Loucy (cell line): Measurements from ENCODE around the gene PREX1.
"Not testable (repeated sequence)": the region's sequence is repeated elsewhere in the genome, so short reads cannot be mapped to it uniquely, and the experiment has no call there.

Experiments
- H2AFZ ChIP-seq: fragments of 200-600 bp; sonication (generic); 2 replicates; pipeline ENCODE4 v1.6.0; 2016; ENCODE audit warnings: antibody characterized with exemption, mild to moderate bottlenecking, low read length, moderate library complexity
- H3F3A ChIP-seq: fragments of 200-600 bp; 2 replicates; pipeline ENCODE4 v1.6.0; 2016; ENCODE audit warnings: antibody characterized with exemption, low read depth, mild to moderate bottlenecking
- H3K27me3 ChIP-seq: fragments of 200-600 bp; sonication (generic); 2 replicates; pipeline ENCODE4 v1.6.1; 2014; ENCODE audit warnings: low read length, mild to moderate bottlenecking; ENCODE audit not compliant: insufficient read depth, poor library complexity, severe bottlenecking
- H3K36me3 ChIP-seq: fragments of 200-600 bp; sonication (generic); 2 replicates; pipeline ENCODE4 v1.6.1; 2016; ENCODE audit warnings: low read length; ENCODE audit not compliant: insufficient read depth
- H3K4me1 ChIP-seq: fragments of 200-600 bp; sonication (generic); 2 replicates; pipeline ENCODE4 v1.5.1; 2014; ENCODE audit warnings: low read length, mild to moderate bottlenecking; ENCODE audit not compliant: insufficient read depth, poor library complexity, severe bottlenecking
- H3K4me2 ChIP-seq: fragments of 200-600 bp; sonication (generic); 2 replicates; pipeline ENCODE4 v1.6.0; 2014; ENCODE audit warnings: antibody characterized with exemption, low read length, low read depth, mild to moderate bottlenecking; ENCODE audit not compliant: poor library complexity, severe bottlenecking
- H3K4me3 ChIP-seq: fragments of 200-600 bp; sonication (generic); 2 replicates; pipeline ENCODE4 v1.5.1; 2014; ENCODE audit warnings: low read length, mild to moderate bottlenecking, mixed read lengths; ENCODE audit not compliant: poor library complexity, severe bottlenecking
- H3K79me2 ChIP-seq: fragments of 200-600 bp; sonication (generic); 2 replicates; pipeline ENCODE4 v1.6.1; 2014; ENCODE audit warnings: low read length; ENCODE audit not compliant: insufficient read depth
- H3K9ac ChIP-seq: fragments of 200-600 bp; sonication (generic); 2 replicates; pipeline ENCODE4 v1.6.0; 2014; ENCODE audit warnings: mild to moderate bottlenecking, low read depth, low read length, moderate library complexity; ENCODE audit not compliant: poor library complexity, severe bottlenecking
- H3K9me2 ChIP-seq: fragments of 200-600 bp; sonication (generic); replicated peaks from 2 replicates; pipeline ENCODE4 v1.6.1; 2016; ENCODE audit warnings: low read depth, low read length, mixed read lengths
- H3K9me3 ChIP-seq: fragments of 200-600 bp; sonication (generic); 2 replicates; pipeline ENCODE4 v1.6.1; 2014; ENCODE audit warnings: mild to moderate bottlenecking, antibody characterized with exemption, low read length, low read depth; ENCODE audit not compliant: insufficient read depth
- H4K20me1 ChIP-seq: fragments of 200-600 bp; sonication (generic); 2 replicates; pipeline ENCODE4 v1.6.0; 2014; ENCODE audit warnings: antibody characterized with exemption, low read length, mild to moderate bottlenecking; ENCODE audit not compliant: insufficient read depth, poor library complexity, severe bottlenecking
- EZH2phosphoT487 ChIP-seq: fragments of 200-600 bp; IDR thresholded peaks from 2 replicates; pipeline ENCODE4 v1.6.1; 2018; ENCODE audit warnings: antibody characterized with exemption, mild to moderate bottlenecking, moderate library complexity, borderline replicate concordance
- TF ChIP-seq, protein P1 (sequence below): fragments of 200-600 bp; sonication (generic); conservative IDR thresholded peaks from 2 replicates; pipeline ENCODE4 v1.5.1; 2014; ENCODE audit warnings: mild to moderate bottlenecking, antibody characterized with exemption, low read length

The PREX1 gene

DNA sequence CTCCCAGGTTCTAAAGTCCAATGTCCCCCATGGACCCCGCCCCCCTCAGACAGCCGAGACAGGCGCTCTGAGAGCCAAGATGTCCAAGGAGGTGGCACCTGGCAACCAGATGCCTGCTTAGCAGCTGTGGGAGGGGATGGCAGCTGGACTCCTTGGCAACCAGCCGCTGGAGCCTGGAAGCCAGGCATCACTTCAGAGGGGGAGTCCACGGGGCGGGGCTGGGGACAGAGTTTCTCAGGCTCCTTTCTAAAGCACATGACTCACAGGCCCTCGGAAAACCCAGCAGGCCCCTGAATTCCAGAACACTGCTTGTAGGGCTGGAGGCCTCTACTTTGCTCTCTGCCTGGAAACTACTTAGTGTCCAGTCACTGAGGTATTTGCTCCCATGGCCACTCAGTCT is 51.5 kb downstream of the PREX1 start:
- no peak for TF ChIP-seq EZH2phosphoT487
- TF ChIP-seq, protein P1, sequence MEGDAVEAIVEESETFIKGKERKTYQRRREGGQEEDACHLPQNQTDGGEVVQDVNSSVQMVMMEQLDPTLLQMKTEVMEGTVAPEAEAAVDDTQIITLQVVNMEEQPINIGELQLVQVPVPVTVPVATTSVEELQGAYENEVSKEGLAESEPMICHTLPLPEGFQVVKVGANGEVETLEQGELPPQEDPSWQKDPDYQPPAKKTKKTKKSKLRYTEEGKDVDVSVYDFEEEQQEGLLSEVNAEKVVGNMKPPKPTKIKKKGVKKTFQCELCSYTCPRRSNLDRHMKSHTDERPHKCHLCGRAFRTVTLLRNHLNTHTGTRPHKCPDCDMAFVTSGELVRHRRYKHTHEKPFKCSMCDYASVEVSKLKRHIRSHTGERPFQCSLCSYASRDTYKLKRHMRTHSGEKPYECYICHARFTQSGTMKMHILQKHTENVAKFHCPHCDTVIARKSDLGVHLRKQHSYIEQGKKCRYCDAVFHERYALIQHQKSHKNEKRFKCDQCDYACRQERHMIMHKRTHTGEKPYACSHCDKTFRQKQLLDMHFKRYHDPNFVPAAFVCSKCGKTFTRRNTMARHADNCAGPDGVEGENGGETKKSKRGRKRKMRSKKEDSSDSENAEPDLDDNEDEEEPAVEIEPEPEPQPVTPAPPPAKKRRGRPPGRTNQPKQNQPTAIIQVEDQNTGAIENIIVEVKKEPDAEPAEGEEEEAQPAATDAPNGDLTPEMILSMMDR, result no peak
- no peak overlapping the region for H3K4me2 ChIP-seq
- H3K9me2 ChIP-seq, result no peaks in the 10 kb centered on the region
- peaks cover 10% of the 10 kb centered on the region; the same call in 1 of the 2 replicates for H3K9me3 ChIP-seq
- H4K20me1 ChIP-seq, result no peaks in the 10 kb centered on the region
- no peaks in the 10 kb centered on the region for H3F3A ChIP-seq
- H3K9ac ChIP-seq, result no peak overlapping the region
- no peak overlapping the region for H3K4me3 ChIP-seq
- H2AFZ ChIP-seq, result no peak overlapping the region
- H3K79me2 ChIP-seq, result peaks cover 60% of the 10 kb centered on the region
- H3K36me3 ChIP-seq, result no peaks in the 10 kb centered on the region
- H3K27me3 ChIP-seq, result no peaks in the 10 kb centered on the region
- peaks cover 20% of the 10 kb centered on the region for H3K4me1 ChIP-seq

DNA sequence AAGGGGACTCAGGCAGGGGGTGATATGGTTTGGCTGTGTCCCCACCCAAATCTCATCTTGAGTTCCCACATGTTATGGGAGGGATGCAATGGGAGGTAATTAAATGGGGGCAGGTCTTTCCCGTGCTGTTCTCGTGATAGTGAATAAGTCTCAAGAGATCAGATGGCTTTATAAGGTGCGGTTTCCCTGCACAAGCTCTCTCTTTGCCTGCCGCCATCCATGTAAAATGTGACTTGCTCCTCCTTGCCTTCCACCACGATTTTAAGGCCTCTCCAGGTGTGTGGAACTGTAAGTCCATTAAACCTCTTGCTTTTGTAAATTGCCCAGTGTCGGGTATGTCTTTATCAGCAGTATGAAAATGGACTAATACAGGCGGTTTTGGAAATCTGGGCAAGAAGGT is 52.3 kb downstream of the PREX1 start:
- H3K4me2 ChIP-seq, H3K36me3 ChIP-seq, H3K9me2 ChIP-seq, H3K9ac ChIP-seq, H4K20me1 ChIP-seq, H3F3A ChIP-seq, H3K4me3 ChIP-seq, H3K27me3 ChIP-seq, H2AFZ ChIP-seq: not testable (repeated sequence)
- peaks cover 10% of the 10 kb centered on the region; the same call in 1 of the 2 replicates for H3K9me3 ChIP-seq
- peaks cover 52% of the 10 kb centered on the region for H3K79me2 ChIP-seq
- H3K4me1 ChIP-seq, result peaks cover 15% of the 10 kb centered on the region

DNA sequence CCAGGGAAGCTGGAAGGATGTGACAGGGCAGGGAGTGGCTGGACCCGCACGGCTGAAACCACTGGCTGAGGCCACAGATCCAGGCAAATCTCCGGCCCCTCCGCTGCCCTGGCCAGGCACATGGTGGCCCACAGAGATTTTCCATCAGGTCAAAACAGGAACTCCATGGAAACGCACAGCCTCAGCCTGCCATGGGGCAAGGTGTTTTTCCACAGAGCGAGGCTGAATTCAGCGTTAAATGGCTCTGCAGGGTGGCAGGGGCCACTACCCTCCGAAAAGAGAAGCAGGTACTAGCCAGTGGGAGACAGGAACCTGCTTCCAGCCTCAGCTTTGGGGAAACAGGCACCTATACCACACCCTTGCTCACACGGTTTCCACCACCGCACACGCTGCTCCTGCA is 53.1 kb downstream of the PREX1 start:
- H3K4me2 ChIP-seq, result no peak overlapping the region
- peaks cover 50% of the 10 kb centered on the region for H3K79me2 ChIP-seq
- no peak overlapping the region for H3K9ac ChIP-seq
- H2AFZ ChIP-seq, result no peak overlapping the region
- no peaks in the 10 kb centered on the region for H3K9me2 ChIP-seq
- peaks cover 14% of the 10 kb centered on the region for H3K4me1 ChIP-seq
- no peak overlapping the region for H3K4me3 ChIP-seq
- TF ChIP-seq, protein P1, result no peak
- TF ChIP-seq EZH2phosphoT487, result no peak
- H3K9me3 ChIP-seq, result peaks cover 10% of the 10 kb centered on the region; the same call in 1 of the 2 replicates
- no peaks in the 10 kb centered on the region for H3K36me3 ChIP-seq
- H3K27me3 ChIP-seq, result no peaks in the 10 kb centered on the region
- H3F3A ChIP-seq, result no peaks in the 10 kb centered on the region
- no peaks in the 10 kb centered on the region for H4K20me1 ChIP-seq

DNA sequence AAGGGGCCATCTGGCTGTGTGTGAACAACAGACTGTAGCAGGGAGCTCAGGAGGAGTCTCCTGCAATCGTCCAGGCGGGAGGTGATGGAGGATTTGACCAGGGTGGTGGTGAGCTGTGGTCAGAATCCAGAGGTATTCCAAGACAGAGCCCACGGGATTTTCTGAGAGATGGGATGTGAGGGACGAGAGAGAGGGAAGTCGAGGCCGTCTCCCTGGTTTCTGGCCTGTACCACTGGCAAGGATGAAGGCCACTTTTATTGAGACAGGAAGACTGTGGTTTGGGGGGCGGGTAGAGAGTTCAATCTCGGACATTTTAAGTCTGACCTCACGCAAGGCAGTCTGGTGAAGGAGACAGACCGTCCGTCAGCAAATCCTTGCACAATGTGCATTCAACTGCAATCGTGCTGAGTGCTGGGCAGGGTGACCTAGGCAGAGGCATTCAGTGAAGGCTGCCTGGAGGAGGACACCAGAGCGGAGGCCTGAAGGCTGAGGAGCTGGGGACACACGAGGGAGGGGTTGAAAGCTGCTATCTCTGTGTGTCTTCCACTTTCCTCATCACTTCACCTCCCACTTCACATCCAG is 53.9 kb downstream of the PREX1 start:
- Histone ChIP-seq H3K9me3 (peaks cover 6% of the 10 kb centered on the region; the same call in 1 of the 2 replicates), H3K36me3 (no peaks in the 10 kb centered on the region), H3K79me2 (peaks cover 49% of the 10 kb centered on the region), H3K9me2 (no peaks in the 10 kb centered on the region), H3F3A (no peaks in the 10 kb centered on the region), H4K20me1 (no peaks in the 10 kb centered on the region), H3K27me3 (no peaks in the 10 kb centered on the region), H3K4me1 (peaks cover 14% of the 10 kb centered on the region), H3K9ac (no peak overlapping the region), H2AFZ (no peak overlapping the region), H3K4me2 (peak overlapping the region; percentile 27), H3K4me3 (no peak overlapping the region)
- TF ChIP-seq EZH2phosphoT487, result no peak
- TF ChIP-seq, protein P1, result no peak
